ENCODE data around the gene DLEC1. TPM values are rescaled to one million over a fixed set of nuclear protein-coding genes. Genes with fewer than 3 reads are reported as not detected.

The DLEC1 gene
- total RNA-seq, 1 experiment from 2014 or later, result 0.81 TPM

DNA sequence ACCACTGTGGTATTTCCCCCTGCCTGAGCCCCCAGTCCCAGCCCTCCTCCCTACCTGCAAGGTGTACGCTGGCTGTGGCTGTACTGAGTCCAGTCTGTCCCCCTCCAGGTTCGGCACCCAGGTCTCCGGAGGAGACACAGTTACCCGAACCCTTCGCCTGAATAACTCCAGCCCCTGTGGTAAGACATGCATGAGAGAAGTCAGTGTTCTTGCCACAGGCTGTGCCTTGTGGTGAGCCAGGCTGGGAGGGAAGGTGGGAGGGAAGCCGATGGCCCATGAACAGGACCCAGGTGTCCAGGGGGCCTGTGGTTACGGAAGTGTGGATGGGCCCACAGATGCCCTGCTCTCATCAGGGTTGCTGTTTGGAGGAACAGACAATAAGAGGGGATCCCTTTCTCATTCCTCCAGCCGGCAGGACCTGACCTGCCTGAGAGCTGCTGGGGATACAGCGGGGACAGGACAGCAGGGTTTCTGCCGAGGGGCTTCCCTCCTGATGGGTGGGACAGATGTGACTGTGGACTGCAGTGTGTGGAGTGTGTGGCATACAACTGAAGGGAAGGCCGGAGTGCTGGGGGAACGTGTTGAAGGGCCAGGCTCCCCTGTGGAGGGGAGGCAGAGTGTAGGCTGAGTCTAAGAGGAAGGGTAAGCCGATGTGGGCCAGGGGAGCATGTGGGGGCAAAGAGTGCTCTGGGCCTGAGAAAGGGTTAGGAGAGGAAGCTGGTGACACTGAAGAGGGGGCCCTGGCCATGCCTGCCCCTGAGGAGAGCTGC, 76.1 kb downstream of the DLEC1 start:
- DNase-seq (ENCODE audit: low spot score) (peak; percentile 4), ATAC-seq (no peak)
- Mint-ChIP-seq H3K4me1 (no peaks in the 10 kb centered on the region), H3K36me3 (no peaks in the 10 kb centered on the region), H3K27ac (no peak overlapping the region; the same call in 1 of the 2 replicates), H3K4me3 (no peak overlapping the region), H3K9me3 (no peaks in the 10 kb centered on the region), H3K27me3 (ENCODE audit: low read depth) (peaks cover 6% of the 10 kb centered on the region)
- no peak for TF ChIP-seq MYBL2 (CRISPR knock-in tag; IDR thresholded peaks at IDR 0.05)
- TF ChIP-seq JAZF1 (CRISPR knock-in tag; IDR thresholded peaks at IDR 0.05), result no peak
- no peak for TF ChIP-seq FOXK1 (CRISPR knock-in tag; IDR thresholded peaks at IDR 0.05)
- no peak for TF ChIP-seq ZNF671 (CRISPR knock-in tag; IDR thresholded peaks at IDR 0.05)
- TF ChIP-seq, protein P1, sequence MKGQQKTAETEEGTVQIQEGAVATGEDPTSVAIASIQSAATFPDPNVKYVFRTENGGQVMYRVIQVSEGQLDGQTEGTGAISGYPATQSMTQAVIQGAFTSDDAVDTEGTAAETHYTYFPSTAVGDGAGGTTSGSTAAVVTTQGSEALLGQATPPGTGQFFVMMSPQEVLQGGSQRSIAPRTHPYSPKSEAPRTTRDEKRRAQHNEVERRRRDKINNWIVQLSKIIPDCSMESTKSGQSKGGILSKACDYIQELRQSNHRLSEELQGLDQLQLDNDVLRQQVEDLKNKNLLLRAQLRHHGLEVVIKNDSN (CRISPR knock-in tag; IDR thresholded peaks at IDR 0.05), result no peak
- TF ChIP-seq MXD4 (CRISPR knock-in tag; IDR thresholded peaks at IDR 0.05; ENCODE audit: borderline replicate concordance), result no peak
- no peak for TF ChIP-seq FOXP1 (CRISPR knock-in tag; IDR thresholded peaks at IDR 0.05; ENCODE audit: borderline replicate concordance)
- no peak for TF ChIP-seq TEAD4 (CRISPR knock-in tag; IDR thresholded peaks at IDR 0.05)
- TF ChIP-seq NFYB (CRISPR knock-in tag; conservative IDR thresholded peaks at IDR 0.05; ENCODE audit: low read depth), result no peak
- POLR2A ChIA-PET, result no interaction called here
- CTCF ChIA-PET, result interaction anchor here (1.7 kb wide), 1 partner anchor 232 kb away, joined by 3 read pairs; the partner anchor contains the start of gene XYLB

DNA sequence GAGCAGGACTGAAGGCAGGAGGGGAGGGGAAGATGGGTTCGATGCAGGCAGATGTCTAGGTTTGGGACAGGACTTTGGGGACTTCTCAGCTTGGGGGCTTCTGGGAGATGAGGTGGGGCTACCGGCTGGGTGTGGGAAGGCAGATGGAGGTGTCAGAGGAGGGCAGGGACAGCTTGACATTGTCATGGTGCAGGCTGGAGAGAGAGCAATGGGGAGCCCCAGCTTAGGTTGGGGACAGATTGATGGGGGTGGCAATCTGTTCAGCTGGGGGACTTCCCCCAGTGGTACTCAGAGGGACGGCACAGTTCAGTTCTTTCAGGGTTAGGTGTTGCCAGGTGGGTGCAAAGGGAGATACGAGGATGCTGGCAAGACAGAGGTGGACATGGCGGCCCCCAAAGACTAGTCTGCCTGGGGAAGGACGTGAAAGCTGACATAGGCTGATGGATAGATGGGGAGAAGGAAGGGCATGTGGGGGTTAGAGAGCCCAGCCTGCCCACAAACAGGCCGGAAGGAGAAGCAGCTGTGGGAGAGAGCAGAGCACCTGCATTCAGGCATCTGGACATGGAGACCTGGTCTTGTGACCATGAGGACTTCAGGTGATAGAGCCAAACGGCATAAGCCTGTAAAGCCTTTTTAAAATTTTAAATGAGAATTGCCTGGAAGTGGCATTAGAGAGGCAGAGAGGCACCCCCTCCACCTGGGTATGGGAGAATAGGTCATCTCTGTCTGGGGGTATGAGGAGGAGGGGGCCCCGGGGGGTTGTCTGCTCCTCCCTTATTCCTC, 76.8 kb downstream of the DLEC1 start:
- no peak overlapping the region; the same call in 1 of the 2 replicates for H3K27ac Mint-ChIP-seq

DNA sequence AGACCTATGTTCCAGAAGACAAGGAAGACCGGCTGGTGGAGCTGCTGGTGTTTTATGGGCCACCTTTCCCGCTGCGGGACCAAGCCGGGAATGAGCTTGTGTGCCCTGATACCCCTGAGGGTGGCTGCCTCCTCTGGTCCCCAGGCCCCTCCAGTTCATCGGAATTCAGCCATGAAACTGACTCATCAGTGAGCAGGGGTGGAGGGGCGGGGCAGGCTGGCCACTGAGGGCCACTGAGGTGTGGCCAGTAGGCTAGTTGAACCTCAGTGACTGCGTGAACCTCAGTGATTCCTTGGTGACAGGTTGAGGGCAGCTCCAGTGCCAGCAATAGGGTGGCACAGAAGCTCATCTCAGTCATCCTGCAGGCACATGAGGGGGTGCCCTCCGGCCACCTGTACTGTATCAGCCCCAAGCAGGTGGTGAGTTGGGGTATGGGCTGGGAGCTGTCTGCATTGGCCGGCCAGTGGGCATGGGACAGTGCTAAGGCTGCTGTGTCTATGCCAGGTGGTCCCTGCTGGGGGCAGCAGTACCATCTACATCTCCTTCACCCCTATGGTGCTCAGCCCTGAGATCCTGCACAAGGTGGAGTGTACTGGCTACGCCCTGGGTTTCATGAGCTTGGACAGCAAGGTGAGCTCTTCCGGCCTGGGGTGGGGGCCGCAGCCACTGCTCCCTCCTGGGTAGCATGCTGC, 77.6 kb downstream of the DLEC1 start:
- Mint-ChIP-seq H3K27me3 (ENCODE audit: low read depth) (peaks cover 6% of the 10 kb centered on the region), H3K36me3 (no peaks in the 10 kb centered on the region; the same call in 1 of the 2 replicates), H3K4me3 (no peak overlapping the region), H3K9me3 (no peaks in the 10 kb centered on the region), H3K27ac (no peak overlapping the region), H3K4me1 (no peaks in the 10 kb centered on the region)
- DNase-seq (ENCODE audit: low spot score), result peak; percentile 5
- ATAC-seq, result no peak
- CTCF ChIA-PET, result interaction anchor here (1.0 to 2.8 kb wide), 11 partner anchors 9 to 230 kb away, joined by 3 to 10 read pairs (median 3); partner anchors contain the start of genes ACAA1, PLCD1 and XYLB
- POLR2A ChIA-PET, result no interaction called here
- TF ChIP-seq NFATC4 (CRISPR knock-in tag; IDR thresholded peaks at IDR 0.05), result no peak
- TF ChIP-seq ZNF671 (CRISPR knock-in tag; IDR thresholded peaks at IDR 0.05), result no peak
- TF ChIP-seq, protein P2, sequence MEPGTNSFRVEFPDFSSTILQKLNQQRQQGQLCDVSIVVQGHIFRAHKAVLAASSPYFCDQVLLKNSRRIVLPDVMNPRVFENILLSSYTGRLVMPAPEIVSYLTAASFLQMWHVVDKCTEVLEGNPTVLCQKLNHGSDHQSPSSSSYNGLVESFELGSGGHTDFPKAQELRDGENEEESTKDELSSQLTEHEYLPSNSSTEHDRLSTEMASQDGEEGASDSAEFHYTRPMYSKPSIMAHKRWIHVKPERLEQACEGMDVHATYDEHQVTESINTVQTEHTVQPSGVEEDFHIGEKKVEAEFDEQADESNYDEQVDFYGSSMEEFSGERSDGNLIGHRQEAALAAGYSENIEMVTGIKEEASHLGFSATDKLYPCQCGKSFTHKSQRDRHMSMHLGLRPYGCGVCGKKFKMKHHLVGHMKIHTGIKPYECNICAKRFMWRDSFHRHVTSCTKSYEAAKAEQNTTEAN (CRISPR knock-in tag; IDR thresholded peaks at IDR 0.05), result no peak
- TF ChIP-seq, protein P3, sequence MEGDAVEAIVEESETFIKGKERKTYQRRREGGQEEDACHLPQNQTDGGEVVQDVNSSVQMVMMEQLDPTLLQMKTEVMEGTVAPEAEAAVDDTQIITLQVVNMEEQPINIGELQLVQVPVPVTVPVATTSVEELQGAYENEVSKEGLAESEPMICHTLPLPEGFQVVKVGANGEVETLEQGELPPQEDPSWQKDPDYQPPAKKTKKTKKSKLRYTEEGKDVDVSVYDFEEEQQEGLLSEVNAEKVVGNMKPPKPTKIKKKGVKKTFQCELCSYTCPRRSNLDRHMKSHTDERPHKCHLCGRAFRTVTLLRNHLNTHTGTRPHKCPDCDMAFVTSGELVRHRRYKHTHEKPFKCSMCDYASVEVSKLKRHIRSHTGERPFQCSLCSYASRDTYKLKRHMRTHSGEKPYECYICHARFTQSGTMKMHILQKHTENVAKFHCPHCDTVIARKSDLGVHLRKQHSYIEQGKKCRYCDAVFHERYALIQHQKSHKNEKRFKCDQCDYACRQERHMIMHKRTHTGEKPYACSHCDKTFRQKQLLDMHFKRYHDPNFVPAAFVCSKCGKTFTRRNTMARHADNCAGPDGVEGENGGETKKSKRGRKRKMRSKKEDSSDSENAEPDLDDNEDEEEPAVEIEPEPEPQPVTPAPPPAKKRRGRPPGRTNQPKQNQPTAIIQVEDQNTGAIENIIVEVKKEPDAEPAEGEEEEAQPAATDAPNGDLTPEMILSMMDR (IDR thresholded peaks at IDR 0.05), result no peak
- no peak for TF ChIP-seq ETV6 (CRISPR knock-in tag; IDR thresholded peaks at IDR 0.05)
- TF ChIP-seq, protein P4, sequence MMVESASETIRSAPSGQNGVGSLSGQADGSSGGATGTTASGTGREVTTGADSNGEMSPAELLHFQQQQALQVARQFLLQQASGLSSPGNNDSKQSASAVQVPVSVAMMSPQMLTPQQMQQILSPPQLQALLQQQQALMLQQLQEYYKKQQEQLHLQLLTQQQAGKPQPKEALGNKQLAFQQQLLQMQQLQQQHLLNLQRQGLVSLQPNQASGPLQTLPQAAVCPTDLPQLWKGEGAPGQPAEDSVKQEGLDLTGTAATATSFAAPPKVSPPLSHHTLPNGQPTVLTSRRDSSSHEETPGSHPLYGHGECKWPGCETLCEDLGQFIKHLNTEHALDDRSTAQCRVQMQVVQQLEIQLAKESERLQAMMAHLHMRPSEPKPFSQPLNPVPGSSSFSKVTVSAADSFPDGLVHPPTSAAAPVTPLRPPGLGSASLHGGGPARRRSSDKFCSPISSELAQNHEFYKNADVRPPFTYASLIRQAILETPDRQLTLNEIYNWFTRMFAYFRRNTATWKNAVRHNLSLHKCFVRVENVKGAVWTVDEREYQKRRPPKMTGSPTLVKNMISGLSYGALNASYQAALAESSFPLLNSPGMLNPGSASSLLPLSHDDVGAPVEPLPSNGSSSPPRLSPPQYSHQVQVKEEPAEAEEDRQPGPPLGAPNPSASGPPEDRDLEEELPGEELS (CRISPR knock-in tag; IDR thresholded peaks at IDR 0.05), result no peak
- no peak for TF ChIP-seq ZNF317 (CRISPR knock-in tag; IDR thresholded peaks at IDR 0.05; ENCODE audit: borderline replicate concordance, low read depth)
- TF ChIP-seq ZNF232 (CRISPR knock-in tag; IDR thresholded peaks at IDR 0.05), result no peak
- TF ChIP-seq CBFB (CRISPR knock-in tag; IDR thresholded peaks at IDR 0.05; ENCODE audit: low read depth), result no peak
- no peak for TF ChIP-seq ZNF263 (CRISPR knock-in tag; IDR thresholded peaks at IDR 0.05; ENCODE audit: low read depth)
- no peak for TF ChIP-seq ZNF121 (CRISPR knock-in tag; IDR thresholded peaks at IDR 0.05)

More for the DNA sequence above, 76.8 kb downstream of the DLEC1 start:
- DNase-seq (ENCODE audit: low spot score) (peak; percentile 6), ATAC-seq (no peak)
- TF ChIP-seq ZNF671 (CRISPR knock-in tag; IDR thresholded peaks at IDR 0.05) (no peak), SOX15 (CRISPR knock-in tag; IDR thresholded peaks at IDR 0.05) (no peak), TEAD1 (CRISPR knock-in tag; IDR thresholded peaks at IDR 0.05) (no peak), ZNF121 (CRISPR knock-in tag; IDR thresholded peaks at IDR 0.05) (no peak), FOXK1 (CRISPR knock-in tag; IDR thresholded peaks at IDR 0.05) (no peak), TEAD4 (CRISPR knock-in tag; IDR thresholded peaks at IDR 0.05) (no peak), ZNF232 (CRISPR knock-in tag; IDR thresholded peaks at IDR 0.05) (no peak), ZNF416 (CRISPR knock-in tag; IDR thresholded peaks at IDR 0.05) (no peak), CBFB (CRISPR knock-in tag; IDR thresholded peaks at IDR 0.05; ENCODE audit: low read depth) (no peak), ZNF138 (CRISPR knock-in tag; conservative IDR thresholded peaks at IDR 0.05) (no peak), ZNF219 (CRISPR knock-in tag; IDR thresholded peaks at IDR 0.05; ENCODE audit: borderline replicate concordance) (no peak), RELA (CRISPR knock-in tag; IDR thresholded peaks at IDR 0.05; ENCODE audit: borderline replicate concordance) (no peak)
- TF ChIP-seq, protein P5, sequence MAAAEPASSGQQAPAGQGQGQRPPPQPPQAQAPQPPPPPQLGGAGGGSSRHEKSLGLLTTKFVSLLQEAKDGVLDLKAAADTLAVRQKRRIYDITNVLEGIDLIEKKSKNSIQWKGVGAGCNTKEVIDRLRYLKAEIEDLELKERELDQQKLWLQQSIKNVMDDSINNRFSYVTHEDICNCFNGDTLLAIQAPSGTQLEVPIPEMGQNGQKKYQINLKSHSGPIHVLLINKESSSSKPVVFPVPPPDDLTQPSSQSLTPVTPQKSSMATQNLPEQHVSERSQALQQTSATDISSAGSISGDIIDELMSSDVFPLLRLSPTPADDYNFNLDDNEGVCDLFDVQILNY (CRISPR knock-in tag; IDR thresholded peaks at IDR 0.05), result no peak
- Mint-ChIP-seq H3K27me3 (ENCODE audit: low read depth) (peaks cover 6% of the 10 kb centered on the region), H3K9me3 (no peaks in the 10 kb centered on the region), H3K4me3 (no peak overlapping the region), H3K4me1 (no peaks in the 10 kb centered on the region), H3K36me3 (no peaks in the 10 kb centered on the region; the same call in 1 of the 2 replicates)
- ChIA-PET POLR2A (no interaction called here), CTCF (interaction anchor here (1.0 to 1.8 kb wide), 4 partner anchors 9 to 231 kb away, joined by 3 to 7 read pairs (median 4); partner anchors contain the start of genes ACAA1 and XYLB)

All from WTC11 (cell line).